HEK293 (cell line): Measurements from ENCODE around the gene RAX2.

Experiments
- HOXA7 ChIP-seq: sonication (generic); formaldehyde crosslinking; IDR thresholded peaks from 2 replicates; pipeline ENCODE4 v1.8.1; 2022; ENCODE audit warnings: missing genetic modification reagents, borderline replicate concordance
- KLF16 ChIP-seq: fragments of 450-650 bp; formaldehyde crosslinking; IDR thresholded peaks from 2 replicates; pipeline ENCODE4 v1.5.1; 2017; ENCODE audit warnings: missing biosample characterization, missing genetic modification characterization
- SETDB1 ChIP-seq: IDR thresholded peaks from one replicate; pipeline ENCODE4 v1.6.1; 2017; ENCODE audit warnings: mild to moderate bottlenecking, low read length, moderate library complexity, mixed read lengths; ENCODE audit not compliant: insufficient read length
- YY1 ChIP-seq: fragments of 450-650 bp; formaldehyde crosslinking; IDR thresholded peaks from 2 replicates; pipeline ENCODE4 v1.5.1; 2018; ENCODE audit warnings: missing biosample characterization, missing genetic modification characterization
- ZBTB7A ChIP-seq: fragments of 450-650 bp; formaldehyde crosslinking; IDR thresholded peaks from 2 replicates; pipeline ENCODE4 v1.5.1; 2016; ENCODE audit warnings: low read depth, missing biosample characterization, missing genetic modification characterization
- ZNF10 ChIP-seq: fragments of 450-650 bp; formaldehyde crosslinking; IDR thresholded peaks from 2 replicates; pipeline ENCODE4 v1.5.1; 2017; ENCODE audit warnings: missing biosample characterization, missing genetic modification characterization
- ZNF132 ChIP-seq: fragments of 450-650 bp; formaldehyde crosslinking; IDR thresholded peaks from 2 replicates; pipeline ENCODE4 v1.5.1; 2017; ENCODE audit warnings: missing biosample characterization, missing genetic modification characterization, borderline replicate concordance
- ZNF146 ChIP-seq: fragments of 450-650 bp; formaldehyde crosslinking; IDR thresholded peaks from 2 replicates; pipeline ENCODE4 v1.5.1; 2016; ENCODE audit warnings: missing biosample characterization, missing genetic modification characterization
- ZNF184 ChIP-seq: fragments of 450-650 bp; IDR thresholded peaks from 2 replicates; pipeline ENCODE4 v1.5.1; 2018; ENCODE audit warnings: missing biosample characterization, mild to moderate bottlenecking, missing genetic modification characterization
- ZNF426 ChIP-seq: fragments of 450-650 bp; formaldehyde crosslinking; IDR thresholded peaks from 2 replicates; pipeline ENCODE4 v1.5.1; 2017; ENCODE audit warnings: missing biosample characterization, missing genetic modification characterization, mild to moderate bottlenecking, inconsistent platforms, moderate library complexity
- TF ChIP-seq, protein P1 (sequence below): fragments of 450-650 bp; formaldehyde crosslinking; IDR thresholded peaks from 2 replicates; pipeline ENCODE4 v1.5.1; 2016; ENCODE audit warnings: missing biosample characterization, missing genetic modification characterization
- TF ChIP-seq, protein P2 (sequence below): fragments of 450-650 bp; formaldehyde crosslinking; IDR thresholded peaks from 2 replicates; pipeline ENCODE4 v1.5.0; 2017; ENCODE audit warnings: missing biosample characterization, missing genetic modification characterization, borderline replicate concordance
- TF ChIP-seq, protein P3 (sequence below): fragments of 450-650 bp; formaldehyde crosslinking; IDR thresholded peaks from 2 replicates; pipeline ENCODE4 v1.5.1; 2016; ENCODE audit warnings: missing biosample characterization, missing genetic modification characterization

GRCh38 chr19:3770136-3770999 lies 1.7 kb downstream of the RAX2 start:
- TF ChIP-seq, protein P1, sequence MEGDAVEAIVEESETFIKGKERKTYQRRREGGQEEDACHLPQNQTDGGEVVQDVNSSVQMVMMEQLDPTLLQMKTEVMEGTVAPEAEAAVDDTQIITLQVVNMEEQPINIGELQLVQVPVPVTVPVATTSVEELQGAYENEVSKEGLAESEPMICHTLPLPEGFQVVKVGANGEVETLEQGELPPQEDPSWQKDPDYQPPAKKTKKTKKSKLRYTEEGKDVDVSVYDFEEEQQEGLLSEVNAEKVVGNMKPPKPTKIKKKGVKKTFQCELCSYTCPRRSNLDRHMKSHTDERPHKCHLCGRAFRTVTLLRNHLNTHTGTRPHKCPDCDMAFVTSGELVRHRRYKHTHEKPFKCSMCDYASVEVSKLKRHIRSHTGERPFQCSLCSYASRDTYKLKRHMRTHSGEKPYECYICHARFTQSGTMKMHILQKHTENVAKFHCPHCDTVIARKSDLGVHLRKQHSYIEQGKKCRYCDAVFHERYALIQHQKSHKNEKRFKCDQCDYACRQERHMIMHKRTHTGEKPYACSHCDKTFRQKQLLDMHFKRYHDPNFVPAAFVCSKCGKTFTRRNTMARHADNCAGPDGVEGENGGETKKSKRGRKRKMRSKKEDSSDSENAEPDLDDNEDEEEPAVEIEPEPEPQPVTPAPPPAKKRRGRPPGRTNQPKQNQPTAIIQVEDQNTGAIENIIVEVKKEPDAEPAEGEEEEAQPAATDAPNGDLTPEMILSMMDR (tag by site-specific recombination): no peak
- TF ChIP-seq ZNF184 (no peak), ZNF10 (tag by site-specific recombination) (no peak), ZNF132 (tag by site-specific recombination) (no peak), HOXA7 (CRISPR knock-in tag) (no peak), ZBTB7A (tag by site-specific recombination) (no peak), SETDB1 (no peak), KLF16 (tag by site-specific recombination) (no peak), ZNF426 (no peak), ZNF146 (tag by site-specific recombination) (no peak), YY1 (tag by site-specific recombination) (no peak)
- TF ChIP-seq, protein P2, sequence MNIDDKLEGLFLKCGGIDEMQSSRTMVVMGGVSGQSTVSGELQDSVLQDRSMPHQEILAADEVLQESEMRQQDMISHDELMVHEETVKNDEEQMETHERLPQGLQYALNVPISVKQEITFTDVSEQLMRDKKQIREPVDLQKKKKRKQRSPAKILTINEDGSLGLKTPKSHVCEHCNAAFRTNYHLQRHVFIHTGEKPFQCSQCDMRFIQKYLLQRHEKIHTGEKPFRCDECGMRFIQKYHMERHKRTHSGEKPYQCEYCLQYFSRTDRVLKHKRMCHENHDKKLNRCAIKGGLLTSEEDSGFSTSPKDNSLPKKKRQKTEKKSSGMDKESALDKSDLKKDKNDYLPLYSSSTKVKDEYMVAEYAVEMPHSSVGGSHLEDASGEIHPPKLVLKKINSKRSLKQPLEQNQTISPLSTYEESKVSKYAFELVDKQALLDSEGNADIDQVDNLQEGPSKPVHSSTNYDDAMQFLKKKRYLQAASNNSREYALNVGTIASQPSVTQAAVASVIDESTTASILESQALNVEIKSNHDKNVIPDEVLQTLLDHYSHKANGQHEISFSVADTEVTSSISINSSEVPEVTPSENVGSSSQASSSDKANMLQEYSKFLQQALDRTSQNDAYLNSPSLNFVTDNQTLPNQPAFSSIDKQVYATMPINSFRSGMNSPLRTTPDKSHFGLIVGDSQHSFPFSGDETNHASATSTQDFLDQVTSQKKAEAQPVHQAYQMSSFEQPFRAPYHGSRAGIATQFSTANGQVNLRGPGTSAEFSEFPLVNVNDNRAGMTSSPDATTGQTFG (tag by site-specific recombination): no peak
- TF ChIP-seq, protein P3, sequence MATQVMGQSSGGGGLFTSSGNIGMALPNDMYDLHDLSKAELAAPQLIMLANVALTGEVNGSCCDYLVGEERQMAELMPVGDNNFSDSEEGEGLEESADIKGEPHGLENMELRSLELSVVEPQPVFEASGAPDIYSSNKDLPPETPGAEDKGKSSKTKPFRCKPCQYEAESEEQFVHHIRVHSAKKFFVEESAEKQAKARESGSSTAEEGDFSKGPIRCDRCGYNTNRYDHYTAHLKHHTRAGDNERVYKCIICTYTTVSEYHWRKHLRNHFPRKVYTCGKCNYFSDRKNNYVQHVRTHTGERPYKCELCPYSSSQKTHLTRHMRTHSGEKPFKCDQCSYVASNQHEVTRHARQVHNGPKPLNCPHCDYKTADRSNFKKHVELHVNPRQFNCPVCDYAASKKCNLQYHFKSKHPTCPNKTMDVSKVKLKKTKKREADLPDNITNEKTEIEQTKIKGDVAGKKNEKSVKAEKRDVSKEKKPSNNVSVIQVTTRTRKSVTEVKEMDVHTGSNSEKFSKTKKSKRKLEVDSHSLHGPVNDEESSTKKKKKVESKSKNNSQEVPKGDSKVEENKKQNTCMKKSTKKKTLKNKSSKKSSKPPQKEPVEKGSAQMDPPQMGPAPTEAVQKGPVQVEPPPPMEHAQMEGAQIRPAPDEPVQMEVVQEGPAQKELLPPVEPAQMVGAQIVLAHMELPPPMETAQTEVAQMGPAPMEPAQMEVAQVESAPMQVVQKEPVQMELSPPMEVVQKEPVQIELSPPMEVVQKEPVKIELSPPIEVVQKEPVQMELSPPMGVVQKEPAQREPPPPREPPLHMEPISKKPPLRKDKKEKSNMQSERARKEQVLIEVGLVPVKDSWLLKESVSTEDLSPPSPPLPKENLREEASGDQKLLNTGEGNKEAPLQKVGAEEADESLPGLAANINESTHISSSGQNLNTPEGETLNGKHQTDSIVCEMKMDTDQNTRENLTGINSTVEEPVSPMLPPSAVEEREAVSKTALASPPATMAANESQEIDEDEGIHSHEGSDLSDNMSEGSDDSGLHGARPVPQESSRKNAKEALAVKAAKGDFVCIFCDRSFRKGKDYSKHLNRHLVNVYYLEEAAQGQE (tag by site-specific recombination): no peak
